NCI-H345 (cell line): ENCODE measurements around the gene MRPL42.

Experiments
- DNase-seq: peaks from one replicate; lab custom pipeline; 2025; lab: John Stamatoyannopoulos, UW

The MRPL42 gene

GRCh38 chr12:93500201-93500600 lies 32.9 kb downstream of the MRPL42 start:
- no peak for DNase-seq

- no peak for DNase-seq
These were observed 33.4 kb downstream of the MRPL42 start for GRCh38 chr12:93500667-93501066.

- peak; percentile 19 for DNase-seq
These were observed 35.7 kb downstream of the MRPL42 start for GRCh38 chr12:93502802-93503623.

GRCh38 chr12:93507165-93507564 lies 39.9 kb downstream of the MRPL42 start:
- no peak for DNase-seq

- no peak for DNase-seq
These were observed 42.2 kb downstream of the MRPL42 start for GRCh38 chr12:93509506-93509905.

- DNase-seq = no peak
These were observed 47.5 kb downstream of the MRPL42 start for GRCh38 chr12:93514853-93515252.

- no peak for DNase-seq
These were observed 51.4 kb downstream of the MRPL42 start for GRCh38 chr12:93518725-93519124.

- DNase-seq = no peak
These were observed 52.5 kb downstream of the MRPL42 start for GRCh38 chr12:93519859-93520258.

GRCh38 chr12:93520454-93520853 lies 53.1 kb downstream of the MRPL42 start:
- no peak for DNase-seq

GRCh38 chr12:93521225-93522080 lies 54.1 kb downstream of the MRPL42 start:
- DNase-seq = no peak

- no peak for DNase-seq
These were observed 57.2 kb downstream of the MRPL42 start for GRCh38 chr12:93524386-93525133.

GRCh38 chr12:93526786-93527428 lies 59.6 kb downstream of the MRPL42 start:
- no peak for DNase-seq

GRCh38 chr12:93530358-93530757 lies 63.0 kb downstream of the MRPL42 start:
- no peak for DNase-seq

GRCh38 chr12:93533310-93533709 lies 66.0 kb downstream of the MRPL42 start:
- DNase-seq = no peak

GRCh38 chr12:93536111-93536765 lies 68.9 kb downstream of the MRPL42 start:
- DNase-seq = no peak

- DNase-seq = no peak
These were observed 69.6 kb downstream of the MRPL42 start for GRCh38 chr12:93536766-93537488.

- no peak for DNase-seq
These were observed 70.5 kb downstream of the MRPL42 start for GRCh38 chr12:93537769-93538168.

GRCh38 chr12:93539821-93540220 lies 72.5 kb downstream of the MRPL42 start:
- no peak for DNase-seq

GRCh38 chr12:93540466-93540865 lies 73.2 kb downstream of the MRPL42 start:
- no peak for DNase-seq

GRCh38 chr12:93541578-93542225 lies 74.4 kb downstream of the MRPL42 start:
- DNase-seq = no peak
